GM12878 (cell line): ENCODE measurements around the gene HECTD4.

Experiments used
- EZH2 ChIP-seq: IDR thresholded peaks from 2 replicates; pipeline ENCODE4 v1.6.1; 2012; ENCODE audit warnings: low read depth, mild to moderate bottlenecking, control low read depth, inconsistent platforms, low read length, borderline replicate concordance; ENCODE audit not compliant: control insufficient read depth
- GABPA ChIP-seq: IDR thresholded peaks from 2 replicates; pipeline ENCODE4 v1.6.1; 2014; ENCODE audit warnings: antibody characterized with exemption, low read depth, mild to moderate bottlenecking, inconsistent platforms
- HCFC1 ChIP-seq: fragments of 150-350 bp; IDR thresholded peaks from 2 replicates; pipeline ENCODE4 v1.6.1; 2014; ENCODE audit warnings: low read length
- POLR2A ChIP-seq: IDR thresholded peaks from 2 replicates; pipeline ENCODE4 v1.6.1; 2011; ENCODE audit warnings: low read depth, mild to moderate bottlenecking, low read length
- RFX5 ChIP-seq: IDR thresholded peaks from 2 replicates; pipeline ENCODE4 v1.6.1; 2011; ENCODE audit warnings: low read depth, low read length, improper control_type of control experiment
- SRF ChIP-seq, 2 experiments: IDR thresholded peaks; 2 replicates each; pipeline ENCODE4 v1.6.1; 2011; ENCODE audit warnings: low read depth in 2 of 2, low read length in 2 of 2, mild to moderate bottlenecking in 1 of 2, moderate library complexity in 1 of 2
- ZBED1 ChIP-seq: IDR thresholded peaks from 2 replicates; pipeline ENCODE4 v1.6.1; 2016; ENCODE audit warnings: borderline replicate concordance
- ZNF384 ChIP-seq: IDR thresholded peaks from 2 replicates; pipeline ENCODE4 v1.6.1; 2012; ENCODE audit warnings: low read depth, mild to moderate bottlenecking, low read length, improper control_type of control experiment, borderline replicate concordance
- TF ChIP-seq, protein P1 (sequence below): IDR thresholded peaks from 2 replicates; pipeline ENCODE4 v1.6.1; 2012; ENCODE audit warnings: low read length, inconsistent platforms

DNA sequence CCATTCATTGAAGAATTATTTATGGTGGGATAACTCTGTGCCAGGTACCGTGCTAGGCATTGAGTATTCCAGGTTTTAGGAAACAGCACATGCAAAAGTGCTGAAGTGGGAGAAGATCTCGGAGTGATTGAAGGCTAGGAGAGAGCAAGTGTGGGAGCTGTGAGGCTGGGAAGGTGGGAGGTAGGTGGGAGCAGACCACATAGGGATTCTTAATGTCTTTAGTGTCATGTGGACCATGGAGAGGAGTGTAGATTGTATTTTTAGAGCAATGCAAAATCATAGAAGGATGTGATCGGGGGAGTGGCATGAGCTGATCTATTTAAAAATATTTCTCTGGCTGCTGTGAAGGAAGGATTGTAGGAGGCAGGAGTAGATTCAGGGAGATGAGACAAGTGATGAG, 41.9 kb upstream of the HECTD4 start:
- TF ChIP-seq, protein P1, sequence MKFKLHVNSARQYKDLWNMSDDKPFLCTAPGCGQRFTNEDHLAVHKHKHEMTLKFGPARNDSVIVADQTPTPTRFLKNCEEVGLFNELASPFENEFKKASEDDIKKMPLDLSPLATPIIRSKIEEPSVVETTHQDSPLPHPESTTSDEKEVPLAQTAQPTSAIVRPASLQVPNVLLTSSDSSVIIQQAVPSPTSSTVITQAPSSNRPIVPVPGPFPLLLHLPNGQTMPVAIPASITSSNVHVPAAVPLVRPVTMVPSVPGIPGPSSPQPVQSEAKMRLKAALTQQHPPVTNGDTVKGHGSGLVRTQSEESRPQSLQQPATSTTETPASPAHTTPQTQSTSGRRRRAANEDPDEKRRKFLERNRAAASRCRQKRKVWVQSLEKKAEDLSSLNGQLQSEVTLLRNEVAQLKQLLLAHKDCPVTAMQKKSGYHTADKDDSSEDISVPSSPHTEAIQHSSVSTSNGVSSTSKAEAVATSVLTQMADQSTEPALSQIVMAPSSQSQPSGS, result no peak
- TF ChIP-seq ZNF384, result no peak
- TF ChIP-seq SRF (IDR thresholded peaks at IDR 0.05; ENCODE audit: low read depth in 2 of 2, low read length in 2 of 2), result no peak
- TF ChIP-seq ZBED1, result no peak
- no peak for TF ChIP-seq POLR2A
- no peak for TF ChIP-seq HCFC1
- TF ChIP-seq GABPA, result no peak
- TF ChIP-seq EZH2, result no peak
- TF ChIP-seq RFX5, result no peak
